Measurements from ENCODE around the gene TMEM252.

TMEM252 gene

GRCh38 chr9:68495247-68495646, 45.4 kb downstream of the TMEM252 start:
- no peak for DNase-seq

DNA sequence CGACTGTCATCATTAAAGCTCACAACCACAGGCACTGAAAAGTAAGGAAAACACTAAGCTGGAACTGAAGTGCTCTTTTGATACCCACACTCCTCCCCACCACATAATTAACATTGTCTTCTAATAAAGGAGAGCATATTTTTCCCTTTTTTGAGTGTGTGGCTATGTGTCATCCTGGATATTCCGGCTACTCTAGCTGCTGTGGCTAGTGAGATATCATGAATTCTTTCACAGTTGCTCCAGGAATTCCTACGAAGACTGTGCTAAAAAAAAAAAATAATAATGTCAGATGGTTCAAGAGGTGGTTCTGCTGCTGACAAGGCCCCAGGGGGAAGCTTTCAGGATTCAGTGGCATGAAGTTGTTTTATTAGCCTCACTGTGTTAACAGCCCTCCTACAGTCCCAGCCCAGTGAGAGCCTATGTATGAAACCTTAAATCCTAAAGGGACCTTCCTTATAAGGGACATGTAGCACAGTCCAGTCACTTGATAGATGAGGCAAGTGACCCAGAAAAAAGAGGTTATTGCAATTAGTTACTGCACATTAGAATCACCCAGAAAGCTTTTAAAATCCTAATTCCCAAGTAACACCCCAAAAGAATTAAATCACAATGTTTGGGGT, 46.6 kb downstream of the TMEM252 start:
- DNase-seq = no peak

DNA sequence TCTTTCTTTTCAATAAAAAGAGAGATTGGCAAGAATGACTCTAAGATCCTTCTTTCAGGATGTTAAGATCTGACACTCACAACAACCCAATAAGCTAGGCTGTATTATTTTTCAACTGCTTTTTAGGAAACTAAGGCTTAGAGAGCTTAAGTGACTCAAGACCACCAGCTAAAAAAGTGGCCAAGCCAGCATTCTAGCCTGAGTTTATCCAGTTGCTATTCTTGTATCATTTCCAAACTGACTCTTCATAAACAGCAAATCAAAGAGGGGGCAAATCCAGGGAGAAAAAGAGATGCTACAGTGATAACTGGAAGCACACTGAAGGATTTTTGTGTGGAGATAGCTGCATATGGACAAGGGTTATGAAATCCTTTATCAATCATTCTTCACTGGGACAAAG, 47.1 kb downstream of the TMEM252 start:
- DNase-seq = no peak

- DNase-seq = no peak
Measured at GRCh38 chr9:68492806-68493205, 47.9 kb downstream of the TMEM252 start.

- DNase-seq = no peak
Measured at GRCh38 chr9:68489646-68490045, 51.0 kb downstream of the TMEM252 start.

GRCh38 chr9:68488126-68488525, 52.6 kb downstream of the TMEM252 start:
- DNase-seq = no peak

All from effector CD8-positive, alpha-beta T cell (primary cell).